Gastroesophageal sphincter (tissue), 4 donors: Measurements from ENCODE around the gene ATP4A. TPM values are rescaled to one million over a fixed set of nuclear protein-coding genes. Genes with fewer than 3 reads are reported as not detected.

Experiments used
- ATAC-seq: fragments of 150-250 bp; one replicate; pipeline ENCODE4 v1.9.1; 2016; ENCODE audit warnings: mild to moderate bottlenecking, moderate library complexity
- H3K27ac ChIP-seq, 4 donors: fragments of 200-600 bp; sonication (generic) in 3 of 4; 1 replicate in 3 of 4; 2 replicates in 1 of 4; pipeline ENCODE4 v1.5.1; 2016 to 2019
- H3K27me3 ChIP-seq: fragments of 200-600 bp; sonication (generic); one replicate; pipeline ENCODE4 v1.5.1; 2019
- H3K36me3 ChIP-seq, 2 donors: fragments of 200-600 bp; sonication (generic); one replicate each; pipeline ENCODE4 v1.5.1; 2019; ENCODE audit warnings: control low read depth in 1 of 2
- H3K4me1 ChIP-seq, 3 donors: fragments of 200-600 bp; sonication (generic); 1 replicate in 2 of 3; 2 replicates in 1 of 3; pipeline ENCODE4 v1.5.1; 2016 to 2019; ENCODE audit warnings: control low read depth in 2 of 3
- H3K4me3 ChIP-seq, 2 donors: fragments of 200-600 bp; sonication (generic); one replicate each; pipeline ENCODE4 v1.5.1; 2019; ENCODE audit warnings: mild to moderate bottlenecking in 1 of 2, moderate library complexity in 1 of 2
- H3K9me3 ChIP-seq, 3 donors: fragments of 200-600 bp; sonication (generic); one replicate each; pipeline ENCODE4 v1.5.1; 2017 to 2019; ENCODE audit warnings: control low read depth in 2 of 3
- EP300 ChIP-seq: sonication (generic); formaldehyde crosslinking; IDR thresholded peaks from one replicate; pipeline ENCODE4 v1.6.1; 2017; ENCODE audit warnings: antibody characterized with exemption, mild to moderate bottlenecking
- POLR2A ChIP-seq, 2 donors: fragments of 450-650 bp; IDR thresholded peaks; one replicate each; pipeline ENCODE4 v1.6.1; 2017; ENCODE audit warnings: antibody characterized with exemption in 2 of 2, mild to moderate bottlenecking in 2 of 2, moderate library complexity in 1 of 2
- POLR2AphosphoS5 ChIP-seq: sonication (generic); formaldehyde crosslinking; IDR thresholded peaks from one replicate; pipeline ENCODE4 v1.6.1; 2017; ENCODE audit warnings: antibody characterized with exemption
- WGBS, 2 donors: methylation state at CpG; one replicate each; pipeline ENCODE4 v1.1.5; 2018; ENCODE audit warnings: low coverage in 1 of 2; 5-methylcytosine and 5-hydroxymethylcytosine counted together
- total RNA-seq, 4 donors: library from RNA; depleted of rRNA; stranded (reverse); fragments of >200 nt; gene quantifications; one replicate each; pipeline ENCODE4 v1.1.0, GENCODE V29; 2016
- TF ChIP-seq, protein P1 (sequence below), 4 experiments: fragments of 200-600 bp in 2 of 4; fragments of 450-650 bp in 2 of 4; sonication (generic) in 1 of 4; IDR thresholded peaks; one replicate each; pipeline ENCODE4 v1.5.1; 2017 to 2019; ENCODE audit warnings: antibody characterized with exemption in 4 of 4, mild to moderate bottlenecking in 2 of 4, moderate library complexity in 2 of 4

The ATP4A gene
- total RNA-seq, 4 donors from 2014 or later, result not detected

DNA sequence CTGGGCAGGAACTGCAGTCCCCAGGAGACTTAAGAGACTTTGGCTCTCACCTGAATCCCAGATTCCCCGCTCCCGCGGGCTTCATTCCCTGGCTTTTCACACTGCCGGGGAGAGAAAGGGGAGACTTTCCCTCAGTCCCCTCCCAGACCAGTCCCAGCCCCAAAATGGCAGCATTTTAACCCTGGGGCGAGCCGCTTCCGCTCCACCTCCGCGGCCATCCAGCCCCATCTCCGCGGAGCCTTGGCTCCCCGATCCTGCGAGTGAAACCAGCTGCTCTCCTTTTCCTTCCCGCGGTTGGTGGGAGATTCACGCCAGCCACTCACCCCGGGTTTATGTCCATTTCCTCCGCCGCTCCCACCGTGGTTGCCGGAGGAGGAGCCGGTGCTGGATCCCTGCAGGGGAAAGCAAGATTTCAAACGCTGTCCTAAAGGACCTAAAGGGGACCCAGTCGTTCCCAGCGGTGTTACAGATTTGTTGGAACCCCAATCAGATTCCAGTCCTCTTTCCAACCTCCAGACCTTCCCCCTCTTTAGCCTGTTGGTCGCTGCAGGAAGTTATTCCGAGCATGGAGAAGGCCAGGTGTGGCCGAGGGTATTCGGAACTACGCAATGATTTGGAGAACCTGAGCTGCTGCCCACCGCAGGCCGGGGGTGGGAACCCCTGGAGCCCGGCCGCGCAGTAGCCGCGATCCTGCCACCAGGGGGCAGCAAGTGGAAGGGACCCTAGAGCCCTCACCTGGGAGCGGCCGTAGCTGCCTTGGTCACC lies 53.4 kb downstream of the ATP4A start:
- WGBS, 2 donors, result 0% methylated on average over 1 to 14 of the region's 39 CpGs
- Histone ChIP-seq H3K4me3 (peak overlapping the region in 1 of 2 donors; percentile 46), H3K4me1 (peaks cover 0 to 15% (median 0%) of the 10 kb centered on the region in 3 donors), H3K9me3 (no peaks in the 10 kb centered on the region), H3K36me3 (no peaks in the 10 kb centered on the region), H3K27ac (peak overlapping the region in 2 of 4 donors; percentile 31 to 49), H3K27me3 (peaks cover 79% of the 10 kb centered on the region)
- ATAC-seq, result peak; percentile 79
- TF ChIP-seq POLR2A (IDR thresholded peaks at IDR 0.05) (no peak), POLR2AphosphoS5 (no peak)
- TF ChIP-seq, protein P1, sequence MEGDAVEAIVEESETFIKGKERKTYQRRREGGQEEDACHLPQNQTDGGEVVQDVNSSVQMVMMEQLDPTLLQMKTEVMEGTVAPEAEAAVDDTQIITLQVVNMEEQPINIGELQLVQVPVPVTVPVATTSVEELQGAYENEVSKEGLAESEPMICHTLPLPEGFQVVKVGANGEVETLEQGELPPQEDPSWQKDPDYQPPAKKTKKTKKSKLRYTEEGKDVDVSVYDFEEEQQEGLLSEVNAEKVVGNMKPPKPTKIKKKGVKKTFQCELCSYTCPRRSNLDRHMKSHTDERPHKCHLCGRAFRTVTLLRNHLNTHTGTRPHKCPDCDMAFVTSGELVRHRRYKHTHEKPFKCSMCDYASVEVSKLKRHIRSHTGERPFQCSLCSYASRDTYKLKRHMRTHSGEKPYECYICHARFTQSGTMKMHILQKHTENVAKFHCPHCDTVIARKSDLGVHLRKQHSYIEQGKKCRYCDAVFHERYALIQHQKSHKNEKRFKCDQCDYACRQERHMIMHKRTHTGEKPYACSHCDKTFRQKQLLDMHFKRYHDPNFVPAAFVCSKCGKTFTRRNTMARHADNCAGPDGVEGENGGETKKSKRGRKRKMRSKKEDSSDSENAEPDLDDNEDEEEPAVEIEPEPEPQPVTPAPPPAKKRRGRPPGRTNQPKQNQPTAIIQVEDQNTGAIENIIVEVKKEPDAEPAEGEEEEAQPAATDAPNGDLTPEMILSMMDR (IDR thresholded peaks at IDR 0.05), result peak in 3 of 4 experiments; percentile 80 to 95 (median 82)

GRCh38 chr19:35509018-35509652 lies 54.3 kb downstream of the ATP4A start:
- no peak for ATAC-seq
- TF ChIP-seq POLR2AphosphoS5 (no peak), EP300 (no peak), POLR2A (IDR thresholded peaks at IDR 0.05) (no peak)
- TF ChIP-seq, protein P1 (IDR thresholded peaks at IDR 0.05), result no peak
- Histone ChIP-seq H3K9me3 (no peaks in the 10 kb centered on the region), H3K4me1 (peaks cover 0 to 15% (median 0%) of the 10 kb centered on the region in 3 donors), H3K27me3 (peaks cover 70% of the 10 kb centered on the region), H3K36me3 (no peaks in the 10 kb centered on the region), H3K27ac (peak overlapping the region in 1 of 4 donors; percentile 31), H3K4me3 (no peak overlapping the region)
- 12 to 29% methylated on average over 6 to 12 of the region's 12 CpGs for WGBS, 2 donors

GRCh38 chr19:35508129-35508528 lies 55.3 kb downstream of the ATP4A start:
- H3K4me3 ChIP-seq, result no peak overlapping the region
- H3K9me3 ChIP-seq, result no peaks in the 10 kb centered on the region
- no peak for ATAC-seq
- peaks cover 0 to 15% (median 0%) of the 10 kb centered on the region in 3 donors for H3K4me1 ChIP-seq
- H3K27me3 ChIP-seq, result peaks cover 60% of the 10 kb centered on the region
- no peaks in the 10 kb centered on the region for H3K36me3 ChIP-seq
- no peak overlapping the region for H3K27ac ChIP-seq
- whole genome bisulfite sequencing, 2 donors, result 81 to 86% methylated on average over 1 to 3 of the region's 3 CpGs
- TF ChIP-seq POLR2AphosphoS5 (no peak), EP300 (no peak), POLR2A (IDR thresholded peaks at IDR 0.05) (no peak)
- TF ChIP-seq, protein P1 (IDR thresholded peaks at IDR 0.05), result no peak

GRCh38 chr19:35507561-35507960 lies 55.9 kb downstream of the ATP4A start:
- Histone ChIP-seq H3K27me3 (peaks cover 60% of the 10 kb centered on the region), H3K9me3 (no peaks in the 10 kb centered on the region), H3K36me3 (no peaks in the 10 kb centered on the region), H3K4me3 (no peak overlapping the region), H3K27ac (no peak overlapping the region), H3K4me1 (peaks cover 0 to 15% (median 0%) of the 10 kb centered on the region in 3 donors)
- no peak for TF ChIP-seq POLR2AphosphoS5
- TF ChIP-seq, protein P1 (IDR thresholded peaks at IDR 0.05), result no peak
- TF ChIP-seq POLR2A (IDR thresholded peaks at IDR 0.05), result no peak
- no peak for TF ChIP-seq EP300
- 62 to 84% methylated on average over 8 to 9 of the region's 11 CpGs for WGBS, 2 donors
- no peak for ATAC-seq
